K562 (cell line): ENCODE data around the gene SLC1A5. TPM values are rescaled to one million over a fixed set of nuclear protein-coding genes. Genes with fewer than 3 reads are reported as not detected.
A peak's percentile ranks its signal among the peaks of the same experiment; 100 is the strongest.

ENCODE experiments used
- CCAR2 ChIP-seq: fragments of 200-400 bp; formaldehyde crosslinking; IDR thresholded peaks from 2 replicates; pipeline ENCODE4 v1.6.1; 2017; ENCODE audit warnings: mild to moderate bottlenecking, low read depth, low read length
- CREM ChIP-seq: IDR thresholded peaks from 2 replicates; pipeline ENCODE4 v1.6.1; 2014; ENCODE audit warnings: antibody characterized with exemption, low read depth
- ETS1 ChIP-seq: conservative IDR thresholded peaks from 2 replicates; pipeline ENCODE4 v1.6.1; 2011; ENCODE audit warnings: low read depth, mild to moderate bottlenecking, low read length; ENCODE audit not compliant: control insufficient read depth
- FIP1L1 ChIP-seq: fragments of 200-400 bp; formaldehyde crosslinking; IDR thresholded peaks from 2 replicates; pipeline ENCODE4 v1.6.1; 2018; ENCODE audit warnings: mild to moderate bottlenecking, low read depth, low read length; ENCODE audit not compliant: poor library complexity, severe bottlenecking
- HMG20A ChIP-seq: fragments of 450-650 bp; formaldehyde crosslinking; conservative IDR thresholded peaks from 2 replicates; pipeline ENCODE4 v1.4.0; 2020; ENCODE audit warnings: mild to moderate bottlenecking, mixed read lengths
- HMG20B ChIP-seq: fragments of 250-450 bp; sonication (Bioruptor Pico); IDR thresholded peaks from 2 replicates; pipeline ENCODE4 v1.5.0; 2021; ENCODE audit warnings: mild to moderate bottlenecking
- MAFF ChIP-seq: IDR thresholded peaks from 2 replicates; pipeline ENCODE4 v1.6.1; 2012; ENCODE audit warnings: low read length, improper control_type of control experiment
- MIER1 ChIP-seq: fragments of 450-650 bp; IDR thresholded peaks from 2 replicates; pipeline ENCODE4 v1.6.1; 2016; ENCODE audit warnings: antibody characterized with exemption, mild to moderate bottlenecking, low read depth
- NCOA4 ChIP-seq: fragments of 450-650 bp; IDR thresholded peaks from 2 replicates; pipeline ENCODE4 v1.6.1; 2018; ENCODE audit warnings: mild to moderate bottlenecking; ENCODE audit not compliant: partially characterized antibody
- PBX2 ChIP-seq, 2 experiments: IDR thresholded peaks in 1 of 2; conservative IDR thresholded peaks in 1 of 2; 2 replicates each; pipeline ENCODE4 v1.6.1; 2016; ENCODE audit warnings: low read depth in 2 of 2, mild to moderate bottlenecking in 1 of 2, missing compliant biosample characterization in 1 of 2, missing genetic modification characterization in 1 of 2, moderate library complexity in 1 of 2
- POLR2AphosphoS5 ChIP-seq: IDR thresholded peaks from 2 replicates; pipeline ENCODE4 v1.6.1; 2011; ENCODE audit warnings: mild to moderate bottlenecking, low read depth, low read length, moderate library complexity; ENCODE audit not compliant: control insufficient read depth, insufficient read depth
- RB1 ChIP-seq: fragments of 450-650 bp; IDR thresholded peaks from 2 replicates; pipeline ENCODE4 v1.6.1; 2017; ENCODE audit warnings: low read depth, mild to moderate bottlenecking
- RBFOX2 ChIP-seq: fragments of 200-400 bp; formaldehyde crosslinking; IDR thresholded peaks from 2 replicates; pipeline ENCODE4 v1.6.1; 2017; ENCODE audit warnings: low read depth, mild to moderate bottlenecking, low read length, moderate library complexity
- SIN3A ChIP-seq, 2 experiments: fragments of 150-350 bp in 1 of 2; IDR thresholded peaks; 2 replicates each; pipeline ENCODE4 v1.6.1; 2011 to 2016; ENCODE audit warnings: borderline replicate concordance in 2 of 2, low read depth in 2 of 2, low read length in 2 of 2, mild to moderate bottlenecking in 2 of 2, moderate library complexity in 2 of 2; ENCODE audit not compliant: control insufficient read depth in 1 of 2
- SNIP1 ChIP-seq: fragments of 450-650 bp; IDR thresholded peaks from 2 replicates; pipeline ENCODE4 v1.7.1; 2017; ENCODE audit warnings: low read depth, mild to moderate bottlenecking
- SRF ChIP-seq, 2 experiments: fragments of 250-450, 450-650 bp in 1 of 2; sonication (Bioruptor Pico) in 1 of 2; sonication (generic) in 1 of 2; formaldehyde crosslinking; IDR thresholded peaks; 2 replicates each; pipeline versions ENCODE4 v1.5.0 to v1.5.1; 2020 to 2022; ENCODE audit warnings: mild to moderate bottlenecking in 1 of 2, missing genetic modification reagents in 1 of 2
- TAF7 ChIP-seq: fragments of 450-650 bp; IDR thresholded peaks from 2 replicates; pipeline ENCODE4 v1.6.1; 2016; ENCODE audit warnings: missing genetic modification characterization, missing compliant biosample characterization
- THRAP3 ChIP-seq: fragments of 450-650 bp; IDR thresholded peaks from 2 replicates; pipeline ENCODE4 v1.6.1; 2016; ENCODE audit warnings: mild to moderate bottlenecking, inconsistent platforms, borderline replicate concordance
- U2AF2 ChIP-seq: fragments of 200-400 bp; formaldehyde crosslinking; optimal IDR thresholded peaks from 2 replicates; pipeline ENCODE3; 2017; ENCODE audit warnings: low read depth, mild to moderate bottlenecking, low read length
- ZNF263 ChIP-seq: sonication (generic); formaldehyde crosslinking; IDR thresholded peaks from 2 replicates; pipeline ENCODE4 v1.8.0; 2022; ENCODE audit warnings: mild to moderate bottlenecking, missing genetic modification reagents, borderline replicate concordance
- ZNF436 ChIP-seq: fragments of 250-450, 450-650 bp; sonication (Bioruptor Pico); formaldehyde crosslinking; IDR thresholded peaks from 2 replicates; pipeline ENCODE4 v1.7.0; 2020; ENCODE audit warnings: mild to moderate bottlenecking
- ZNF740 ChIP-seq, 3 experiments: fragments of 200-800 bp in 1 of 3; sonication (Bioruptor generic) in 1 of 3; sonication (generic) in 1 of 3; formaldehyde crosslinking in 1 of 3; IDR thresholded peaks; 2 replicates each; pipeline versions ENCODE4 v1.6.1 to v1.8.0; 2016 to 2022; ENCODE audit warnings: mild to moderate bottlenecking in 2 of 3, missing compliant biosample characterization in 2 of 3, missing genetic modification characterization in 2 of 3, missing genetic modification reagents in 1 of 3
- polyA plus RNA-seq, 8 experiments: library from polyadenylated mRNA; depleted of rRNA in 4 of 8; stranded (reverse) in 5 of 8; unstranded in 3 of 8; fragments of >200 nt; fragmentation: Nextera tagmentation in 2 of 8; fragmentation: Illumina TruSeq in 1 of 8; extraction: Ambion mirVana in 2 of 8; extraction: Trizol in 1 of 8; gene quantifications; 2 replicates each; pipeline versions ENCODE4 v1.2.1 to v1.2.3, GENCODE V29; 2011 to 2014; ENCODE audit warnings: inconsistent platforms in 1 of 8, missing spikeins in 1 of 8
- total RNA-seq, 7 experiments: library from RNA; depleted of rRNA in 6 of 7; stranded (reverse); fragments of >200 nt in 6 of 7; fragmentation: Illumina TruSeq in 2 of 7; extraction: Trizol in 2 of 7; gene quantifications; 2 replicates each; pipeline versions ENCODE4 v1.2.1 to v1.2.3, GENCODE V29; 2011 to 2021; ENCODE audit warnings: low replicate concordance in 1 of 7

SLC1A5 gene
- total and polyA plus RNA-seq, 9 of the 15 experiments (the other 6 are each of a cell fraction or from before 2014, with no cell fraction given), result 31.2 to 417 (median 134) TPM

- TF ChIP-seq PBX2 (CRISPR knock-in tag; IDR thresholded peaks at IDR 0.05; ENCODE audit: low read depth) (no peak), PBX2 (tag; conservative IDR thresholded peaks at IDR 0.05; ENCODE audit: low read depth) (no peak), ZNF740 (CRISPR knock-in tag; IDR thresholded peaks at IDR 0.05) (peak; percentile 54; the same call in 1 of the 2 replicates), ZNF740 (tag; IDR thresholded peaks at IDR 0.05) (peak in 1 of 2 experiments; percentile 88; a peak in 2 of 4 replicates), SNIP1 (no peak), SRF (CRISPR knock-in tag; IDR thresholded peaks at IDR 0.05) (no peak), FIP1L1 (no peak), THRAP3 (no peak), SIN3A (IDR thresholded peaks at IDR 0.05; ENCODE audit: borderline replicate concordance in 2 of 2, control insufficient read depth in 1 of 2, low read depth in 2 of 2, low read length in 2 of 2) (0 out of 4 replicates have a peak, but pooled peaks of 1 of the 2 experiments have one; percentile 4), U2AF2 (no peak), CCAR2 (no peak), RB1 (0 out of 2 replicates have a peak, but pooled peaks have one; percentile 13), ZNF263 (no peak), ETS1 (peak; percentile 18; the same call in 1 of the 2 replicates), MIER1 (no peak), HMG20B (no peak), MAFF (no peak), CREM (no peak), RBFOX2 (peak; percentile 40), NCOA4 (no peak), ZNF436 (CRISPR knock-in tag) (no peak), POLR2AphosphoS5 (peak; percentile 6; the same call in 1 of the 2 replicates), TAF7 (no peak), HMG20A (CRISPR knock-in tag) (no peak)
These were observed 41.9 kb downstream of the SLC1A5 start, which contains the start of gene STRN4 (continued) for GRCh38 chr19:46746281-46747057.
